Trophoblast cell (in vitro differentiated cells and primary cell): Measurements from ENCODE around the gene CLCN3.

Experiments used
- DNase-seq, 2 donors: peaks; one replicate each; pipeline ENCODE4 v3.0.0-alpha.2; 2016
- H2AFZ ChIP-seq: 2 replicates; pipeline ENCODE4 v1.6.1; 2013; ENCODE audit warnings: low read length, moderate library complexity, mild to moderate bottlenecking; ENCODE audit not compliant: insufficient read depth, poor library complexity
- H2AK5ac ChIP-seq: 2 replicates; pipeline ENCODE4 v1.6.1; 2013; ENCODE audit warnings: mild to moderate bottlenecking, low read length
- H2BK120ac ChIP-seq: 2 replicates; pipeline ENCODE4 v1.6.1; 2013; ENCODE audit warnings: low read length, mild to moderate bottlenecking, moderate library complexity; ENCODE audit not compliant: insufficient read depth, poor library complexity
- H2BK12ac ChIP-seq: 2 replicates; pipeline ENCODE4 v1.6.1; 2013; ENCODE audit warnings: mild to moderate bottlenecking, low read length, moderate library complexity
- H2BK5ac ChIP-seq: 2 replicates; pipeline ENCODE4 v1.6.1; 2013; ENCODE audit warnings: low read length, low read depth, moderate library complexity, mild to moderate bottlenecking; ENCODE audit not compliant: poor library complexity
- H3K14ac ChIP-seq: 2 replicates; pipeline ENCODE4 v1.6.1; 2013; ENCODE audit warnings: mild to moderate bottlenecking, low read length
- H3K18ac ChIP-seq: 2 replicates; pipeline ENCODE4 v1.6.1; 2013; ENCODE audit warnings: mild to moderate bottlenecking, low read length
- H3K23ac ChIP-seq: 2 replicates; pipeline ENCODE4 v1.6.1; 2013; ENCODE audit warnings: low read length
- H3K27ac ChIP-seq: 2 replicates; pipeline ENCODE4 v1.5.1; 2013; ENCODE audit warnings: low read depth, mild to moderate bottlenecking, inconsistent platforms, low read length, moderate library complexity
- H3K27me3 ChIP-seq: 2 replicates; pipeline ENCODE4 v1.6.1; 2013; ENCODE audit warnings: inconsistent platforms, mild to moderate bottlenecking, low read length, moderate library complexity; ENCODE audit not compliant: insufficient read depth
- H3K36me3 ChIP-seq, 2 experiments: 1 replicate in 1 of 2; 2 replicates in 1 of 2; pipeline ENCODE4 v1.6.1; 2013; ENCODE audit warnings: low read length in 2 of 2, mild to moderate bottlenecking in 2 of 2, moderate library complexity in 1 of 2; ENCODE audit not compliant: insufficient read depth in 2 of 2, control insufficient read depth in 1 of 2
- H3K4ac ChIP-seq: 2 replicates; pipeline ENCODE4 v1.6.1; 2013; ENCODE audit warnings: low read depth, mild to moderate bottlenecking, low read length, moderate library complexity
- H3K4me1 ChIP-seq, 2 experiments: 1 replicate in 1 of 2; 2 replicates in 1 of 2; pipeline ENCODE4 v1.6.1; 2013; ENCODE audit warnings: low read length in 2 of 2, mild to moderate bottlenecking in 2 of 2, moderate library complexity in 1 of 2; ENCODE audit not compliant: insufficient read depth in 2 of 2, control insufficient read depth in 1 of 2
- H3K4me2 ChIP-seq: 2 replicates; pipeline ENCODE4 v1.6.1; 2013; ENCODE audit warnings: inconsistent platforms, mild to moderate bottlenecking, low read length, moderate library complexity
- H3K4me3 ChIP-seq: 2 replicates; pipeline ENCODE4 v1.5.1; 2013; ENCODE audit warnings: mild to moderate bottlenecking, low read depth, low read length, inconsistent platforms
- H3K79me1 ChIP-seq: one replicate; pipeline ENCODE4 v1.6.1; 2013; ENCODE audit warnings: low read length
- H3K79me2 ChIP-seq: 2 replicates; pipeline ENCODE4 v1.6.1; 2013; ENCODE audit warnings: low read length, mild to moderate bottlenecking; ENCODE audit not compliant: control insufficient read depth, insufficient read depth, poor library complexity
- H3K9ac ChIP-seq: 2 replicates; pipeline ENCODE4 v1.6.1; 2013; ENCODE audit warnings: mild to moderate bottlenecking, low read length
- H3K9me3 ChIP-seq: 2 replicates; pipeline ENCODE4 v1.6.1; 2013; ENCODE audit warnings: low read depth, mild to moderate bottlenecking, control low read depth, inconsistent platforms, low read length; ENCODE audit not compliant: insufficient read depth
- H4K12ac ChIP-seq: 2 replicates; pipeline ENCODE4 v1.6.1; 2013; ENCODE audit warnings: low read depth, mild to moderate bottlenecking, low read length, moderate library complexity
- H4K8ac ChIP-seq: 2 replicates; pipeline ENCODE4 v1.6.1; 2013; ENCODE audit warnings: low read depth, mild to moderate bottlenecking, low read length, moderate library complexity
- H4K91ac ChIP-seq: one replicate; pipeline ENCODE4 v1.6.1; 2013; ENCODE audit warnings: low read depth, mild to moderate bottlenecking, low read length, moderate library complexity
- WGBS: extraction: QIAGEN DNeasy Blood & Tissue Kit; methylation state at CpG from one replicate; pipeline ENCODE4 v1.1.7; 2013; ENCODE audit warnings: missing lambda C conversion rate; ENCODE audit not compliant: insufficient read length, insufficient coverage; ENCODE audit errors: extremely low coverage; 5-methylcytosine and 5-hydroxymethylcytosine counted together

CLCN3 gene

GRCh38 chr4:169723207-169723965 is 103.0 kb downstream of the CLCN3 start:
- Histone ChIP-seq H2BK12ac (no peak overlapping the region), H3K79me1 (no peaks in the 10 kb centered on the region), H3K9ac (no peak overlapping the region), H2AFZ (no peak overlapping the region), H2BK120ac (no peak overlapping the region), H3K18ac (no peak overlapping the region), H3K14ac (no peak overlapping the region), H4K91ac (no peak overlapping the region), H3K4me2 (no peak overlapping the region), H3K27me3 (no peaks in the 10 kb centered on the region), H3K4me1 (peaks cover 0 to 3% of the 10 kb centered on the region in 2 experiments), H2AK5ac (no peak overlapping the region), H3K4me3 (no peak overlapping the region), H3K4ac (no peak overlapping the region), H3K27ac (no peak overlapping the region), H3K9me3 (no peaks in the 10 kb centered on the region), H3K23ac (no peak overlapping the region), H4K12ac (no peak overlapping the region), H3K36me3 (peaks cover 0 to 4% of the 10 kb centered on the region in 2 experiments), H2BK5ac (no peak overlapping the region), H3K79me2 (no peaks in the 10 kb centered on the region), H4K8ac (no peak overlapping the region)
- no peak for DNase-seq
- WGBS = no CpG with 5 or more reads among the region's 9 CpGs

DNA sequence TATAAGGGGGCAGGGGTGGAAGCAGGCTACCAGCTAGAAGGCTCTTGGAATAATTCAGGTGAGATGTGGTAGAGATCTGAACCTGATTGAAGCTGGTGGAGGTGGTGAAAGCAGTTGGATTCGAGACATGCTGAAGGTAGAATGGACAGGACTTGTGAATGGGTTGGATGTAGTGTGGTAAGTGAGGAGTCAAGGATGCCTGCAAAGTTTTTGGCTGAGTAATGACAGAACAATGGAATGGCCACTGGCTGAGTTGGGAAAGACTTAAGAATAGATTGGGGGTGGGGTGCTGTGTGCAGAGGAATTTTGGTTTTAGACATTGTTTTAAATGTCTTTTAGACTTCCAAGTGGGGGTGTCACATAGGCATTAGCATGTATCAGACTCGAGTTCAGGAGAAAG is 103.9 kb downstream of the CLCN3 start:
- Histone ChIP-seq H3K27ac (no peak overlapping the region), H4K91ac (no peak overlapping the region), H2AK5ac (no peak overlapping the region), H3K79me1 (no peaks in the 10 kb centered on the region), H3K4me1 (peaks cover 0 to 3% of the 10 kb centered on the region in 2 experiments), H3K18ac (no peak overlapping the region), H2BK12ac (no peak overlapping the region), H3K4ac (no peak overlapping the region), H2BK5ac (no peak overlapping the region), H3K9me3 (no peaks in the 10 kb centered on the region), H3K14ac (no peak overlapping the region), H4K12ac (no peak overlapping the region), H3K23ac (no peak overlapping the region), H4K8ac (no peak overlapping the region), H3K4me3 (no peak overlapping the region), H3K4me2 (no peak overlapping the region), H3K36me3 (peaks cover 0 to 4% of the 10 kb centered on the region in 2 experiments), H2AFZ (no peak overlapping the region), H3K9ac (no peak overlapping the region), H3K27me3 (no peaks in the 10 kb centered on the region), H3K79me2 (no peaks in the 10 kb centered on the region), H2BK120ac (no peak overlapping the region)
- peak; percentile 30 to 71 for DNase-seq
- WGBS = no CpG with 5 or more reads among the region's 2 CpGs

DNA sequence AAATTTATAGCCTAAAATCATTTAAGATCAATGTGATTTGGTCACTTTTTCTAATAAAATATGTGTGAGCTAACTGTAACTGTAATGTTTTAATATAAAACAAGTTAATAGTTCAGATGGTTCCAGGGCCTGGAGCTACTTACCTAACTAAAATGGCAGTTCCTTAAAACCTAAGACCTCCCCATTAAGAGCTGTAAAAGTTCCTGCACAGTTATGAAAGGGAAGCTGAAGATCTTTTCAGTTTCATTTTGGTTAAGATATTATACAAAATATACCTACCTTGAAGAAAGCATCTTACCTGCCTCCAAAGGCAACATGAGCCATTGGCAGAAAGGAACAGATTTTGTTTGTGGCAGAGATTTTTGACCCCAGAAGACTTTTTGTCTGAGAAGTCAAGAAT is 107.2 kb downstream of the CLCN3 start:
- Histone ChIP-seq H3K18ac (no peak overlapping the region), H4K8ac (no peak overlapping the region), H3K14ac (no peak overlapping the region), H2AFZ (no peak overlapping the region), H3K4ac (no peak overlapping the region), H3K36me3 (peaks cover 0 to 3% of the 10 kb centered on the region in 2 experiments), H3K79me2 (no peaks in the 10 kb centered on the region), H3K4me3 (no peak overlapping the region), H2BK12ac (no peak overlapping the region), H3K27me3 (no peaks in the 10 kb centered on the region), H3K27ac (no peak overlapping the region), H4K12ac (no peak overlapping the region), H4K91ac (no peak overlapping the region), H2BK5ac (no peak overlapping the region), H3K23ac (no peak overlapping the region), H2BK120ac (no peak overlapping the region), H3K9ac (no peak overlapping the region), H3K9me3 (no peaks in the 10 kb centered on the region), H2AK5ac (no peak overlapping the region), H3K79me1 (no peaks in the 10 kb centered on the region), H3K4me1 (peaks cover 0 to 3% of the 10 kb centered on the region in 2 experiments), H3K4me2 (no peak overlapping the region)
- no peak for DNase-seq

DNA sequence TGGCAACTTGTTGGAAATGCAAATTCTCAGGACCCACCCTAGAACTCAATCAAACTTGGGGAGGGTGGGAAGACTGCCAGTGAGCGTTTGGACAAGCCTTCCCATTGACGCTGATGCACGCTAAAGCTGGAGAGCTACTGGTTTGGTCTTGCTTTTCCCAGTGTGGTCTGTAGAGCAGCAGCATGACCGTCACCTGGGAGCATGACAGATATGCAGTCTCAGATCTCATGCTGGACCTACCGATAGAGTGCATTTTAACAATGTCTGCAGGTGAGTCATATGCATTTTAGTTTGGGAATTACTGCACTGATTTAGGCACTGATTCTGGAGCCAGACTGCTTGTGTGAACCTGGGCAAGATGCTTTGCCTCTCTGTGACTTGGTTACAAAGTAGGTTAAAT is 110.2 kb downstream of the CLCN3 start:
- no peak overlapping the region for H2AK5ac ChIP-seq
- H2BK5ac ChIP-seq = no peak overlapping the region
- H3K27ac ChIP-seq = no peak overlapping the region
- H3K4me1 ChIP-seq = no peaks in the 10 kb centered on the region
- H3K4me3 ChIP-seq = no peak overlapping the region
- no peak overlapping the region for H4K8ac ChIP-seq
- H3K27me3 ChIP-seq = no peaks in the 10 kb centered on the region
- H3K36me3 ChIP-seq = peaks cover 0 to 6% of the 10 kb centered on the region in 2 experiments
- no peak overlapping the region for H3K14ac ChIP-seq
- no peaks in the 10 kb centered on the region for H3K9me3 ChIP-seq
- no peak overlapping the region for H3K4ac ChIP-seq
- no peaks in the 10 kb centered on the region for H3K79me1 ChIP-seq
- no peaks in the 10 kb centered on the region for H3K79me2 ChIP-seq
- no peak overlapping the region for H3K9ac ChIP-seq
- WGBS = no CpG with 5 or more reads among the region's 5 CpGs
- no peak overlapping the region for H4K12ac ChIP-seq
- H3K23ac ChIP-seq = no peak overlapping the region
- H2BK12ac ChIP-seq = no peak overlapping the region
- H4K91ac ChIP-seq = no peak overlapping the region
- DNase-seq = peak; percentile 40 to 74
- no peak overlapping the region for H3K4me2 ChIP-seq
- H2BK120ac ChIP-seq = no peak overlapping the region
- no peak overlapping the region for H2AFZ ChIP-seq
- H3K18ac ChIP-seq = no peak overlapping the region
